Tracheal epithelial cell (primary cell): Measurements from ENCODE around the gene RET. TPM values are rescaled to one million over a fixed set of nuclear protein-coding genes. Genes with fewer than 3 reads are reported as not detected.

Source experiments
- total RNA-seq: library from RNA; depleted of rRNA; stranded (reverse); fragments of >200 nt; gene quantifications from 2 replicates; pipeline ENCODE4 v1.2.1, GENCODE V29; 2014

The RET gene
- 0.21 and 1.2 TPM in 2 replicates for total RNA-seq

DNA sequence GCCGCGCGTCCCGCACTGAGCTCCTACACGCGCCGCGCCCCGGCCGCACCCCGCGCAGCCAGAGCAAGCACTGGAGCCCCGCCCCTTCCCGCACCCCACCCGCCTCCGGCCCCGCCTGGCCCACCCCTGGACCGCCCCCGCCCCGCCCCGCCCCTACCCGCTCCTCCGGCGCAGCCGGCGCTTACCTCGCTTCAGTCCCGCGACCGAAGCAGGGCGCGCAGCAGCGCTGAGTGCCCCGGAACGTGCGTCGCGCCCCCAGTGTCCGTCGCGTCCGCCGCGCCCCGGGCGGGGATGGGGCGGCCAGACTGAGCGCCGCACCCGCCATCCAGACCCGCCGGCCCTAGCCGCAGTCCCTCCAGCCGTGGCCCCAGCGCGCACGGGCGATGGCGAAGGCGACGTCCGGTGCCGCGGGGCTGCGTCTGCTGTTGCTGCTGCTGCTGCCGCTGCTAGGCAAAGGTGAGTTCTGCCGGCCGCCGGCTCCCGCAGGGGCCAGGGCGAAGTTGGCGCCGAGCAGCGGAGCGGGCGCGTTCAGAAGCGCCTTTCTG is at the start of gene RET:
TSS of gene RET (plus strand) at position 194 of the 545 bp plus-strand sequence. CDS start at position 384, 190 bp downstream.

DNA sequence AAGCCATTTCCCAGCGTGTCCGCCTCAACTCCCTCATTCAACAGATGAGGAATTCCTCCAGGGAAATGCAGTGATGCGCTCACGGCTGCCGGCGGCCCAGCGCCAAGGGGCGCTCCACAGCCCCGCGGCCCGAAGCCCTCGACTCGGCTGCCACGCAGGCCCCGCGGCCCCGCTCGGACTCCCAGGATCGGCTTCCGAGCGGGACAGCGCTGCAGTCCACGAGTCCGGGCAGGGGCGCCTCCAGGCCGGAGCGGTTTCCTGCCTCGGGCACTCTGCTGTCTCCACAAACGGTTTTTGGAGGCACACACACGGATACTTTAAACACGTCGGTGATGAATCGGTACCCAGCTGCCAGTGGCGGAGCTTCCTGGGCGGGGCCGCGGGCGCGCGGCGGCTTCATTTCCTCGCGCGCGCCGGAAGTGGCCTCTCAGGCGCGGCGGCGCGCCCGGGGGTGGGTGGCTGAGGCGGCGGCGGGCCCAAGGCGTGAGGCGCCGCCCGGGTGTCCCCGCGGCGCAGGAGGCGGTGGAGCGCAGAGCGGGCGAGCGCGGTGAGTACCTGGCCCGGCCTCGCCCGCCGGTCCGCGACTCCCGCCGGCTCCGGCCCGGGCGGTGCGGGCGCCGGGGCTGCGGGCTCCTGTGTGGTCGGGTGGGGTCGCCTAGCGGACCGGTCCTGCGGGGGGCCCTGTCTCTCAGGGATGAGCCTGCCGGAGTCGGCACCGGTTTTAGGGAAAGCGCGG is 61.3 kb downstream of the RET start, which contains the start of gene CSGALNACT2:
TSS of gene CSGALNACT2 (plus strand) at position 425 of the 736 bp plus-strand sequence. CDS start 16,705 bp downstream, outside the sequence.

Other genes with a start within 250 kb of the RET start
- gene CSGALNACT2, start 61.4 kb downstream of the RET start, total RNA-seq: 8.1 and 14.5 TPM in 2 replicates
- 22.9 and 25.6 TPM in 2 replicates for gene RASGEF1A, start 190.0 kb downstream of the RET start, total RNA-seq